Gastrocnemius medialis (tissue), 4 donors: ENCODE data around the gene RNF207. TPM values are rescaled to one million over a fixed set of nuclear protein-coding genes. Genes with fewer than 3 reads are reported as not detected.

Source experiments
- ATAC-seq, 2 donors: fragments of 150-250 bp; one replicate each; pipeline ENCODE4 v1.9.1; 2016
- DNase-seq, 2 donors: peaks; one replicate each; pipeline ENCODE4 v3.0.0-alpha.2; 2019
- H3K27ac ChIP-seq, 4 donors: fragments of 200-600 bp; sonication (generic); 1 replicate in 1 of 4; 2 replicates in 3 of 4; pipeline ENCODE4 v1.5.1; 2016 to 2018; ENCODE audit warnings: mild to moderate bottlenecking in 2 of 4, moderate library complexity in 1 of 4
- H3K27me3 ChIP-seq, 3 donors: fragments of 200-600 bp; sonication (generic) in 2 of 3; 1 replicate in 1 of 3; 2 replicates in 2 of 3; pipeline versions ENCODE4 v1.5.1 to v1.6.0; 2016 to 2019; ENCODE audit warnings: mild to moderate bottlenecking in 1 of 3, moderate library complexity in 1 of 3
- H3K36me3 ChIP-seq, 2 donors: fragments of 200-600 bp; sonication (generic) in 1 of 2; one replicate each; pipeline ENCODE4 v1.5.1; 2017 to 2018
- H3K4me1 ChIP-seq, 2 donors: fragments of 200-600 bp; sonication (generic) in 1 of 2; one replicate each; pipeline ENCODE4 v1.5.1; 2016 to 2017; ENCODE audit warnings: mild to moderate bottlenecking in 2 of 2
- H3K4me3 ChIP-seq, 4 donors: fragments of 200-600 bp; sonication (generic) in 3 of 4; 1 replicate in 1 of 4; 2 replicates in 3 of 4; pipeline ENCODE4 v1.5.1; 2016 to 2019; ENCODE audit warnings: mild to moderate bottlenecking in 2 of 4
- H3K9me3 ChIP-seq, 3 donors: fragments of 200-600 bp; sonication (generic) in 2 of 3; 1 replicate in 1 of 3; 2 replicates in 2 of 3; pipeline ENCODE4 v1.5.1; 2016 to 2019
- POLR2A ChIP-seq, 2 donors: fragments of 450-650 bp; IDR thresholded peaks; one replicate each; pipeline ENCODE4 v1.6.1; 2017; ENCODE audit warnings: antibody characterized with exemption in 2 of 2, mild to moderate bottlenecking in 2 of 2, moderate library complexity in 2 of 2
- in situ Hi-C, 4 donors: fragments of 200-750 bp; cut with MboI; loops; one replicate each; pipeline versions ENCODE4 v1.15.0 to v1.8.0; 2017; ENCODE audit warnings: low sequenced_read_pairs in 4 of 4
- intact Hi-C: fragments of 100-400 bp; cut with DNase I; formaldehyde crosslinking; loops from one replicate; pipeline ENCODE4 v1.15.1; 2023; ENCODE audit warnings: low total_unique reads
- total RNA-seq, 4 donors: library from RNA; depleted of rRNA; stranded (reverse); fragments of >200 nt; gene quantifications; one replicate each; pipeline versions ENCODE4 v1.1.0 to v1.2.3, GENCODE V29; 2016
- TF ChIP-seq, protein P1 (sequence below), 5 experiments: fragments of 450-650 bp in 3 of 5; fragments of 200-600 bp in 2 of 5; sonication (generic) in 2 of 5; IDR thresholded peaks in 4 of 5; conservative IDR thresholded peaks in 1 of 5; 1 replicate in 4 of 5; 2 replicates in 1 of 5; pipeline ENCODE4 v1.5.1; 2016 to 2019; ENCODE audit warnings: antibody characterized with exemption in 5 of 5, mild to moderate bottlenecking in 3 of 5, moderate library complexity in 3 of 5

Gene RNF207
- total RNA-seq, 4 donors from 2014 or later: 0.29 to 4.7 (median 0.99) TPM

- Histone ChIP-seq H3K36me3 (no peaks in the 10 kb centered on the region), H3K9me3 (no peaks in the 10 kb centered on the region), H3K27me3 (peaks cover 14 to 30% (median 15%) of the 10 kb centered on the region in 3 donors), H3K4me3 (no peak overlapping the region), H3K27ac (no peak overlapping the region), H3K4me1 (no peaks in the 10 kb centered on the region)
- DNase-seq: no peak
- in situ Hi-C loops: loop anchor here in 2 of 4 donors (10.0 kb wide), 2 partner anchors 93 to 153 kb away; no protein-coding TSS in a partner anchor
- no peak for TF ChIP-seq POLR2A (IDR thresholded peaks at IDR 0.05)
- TF ChIP-seq, protein P1, sequence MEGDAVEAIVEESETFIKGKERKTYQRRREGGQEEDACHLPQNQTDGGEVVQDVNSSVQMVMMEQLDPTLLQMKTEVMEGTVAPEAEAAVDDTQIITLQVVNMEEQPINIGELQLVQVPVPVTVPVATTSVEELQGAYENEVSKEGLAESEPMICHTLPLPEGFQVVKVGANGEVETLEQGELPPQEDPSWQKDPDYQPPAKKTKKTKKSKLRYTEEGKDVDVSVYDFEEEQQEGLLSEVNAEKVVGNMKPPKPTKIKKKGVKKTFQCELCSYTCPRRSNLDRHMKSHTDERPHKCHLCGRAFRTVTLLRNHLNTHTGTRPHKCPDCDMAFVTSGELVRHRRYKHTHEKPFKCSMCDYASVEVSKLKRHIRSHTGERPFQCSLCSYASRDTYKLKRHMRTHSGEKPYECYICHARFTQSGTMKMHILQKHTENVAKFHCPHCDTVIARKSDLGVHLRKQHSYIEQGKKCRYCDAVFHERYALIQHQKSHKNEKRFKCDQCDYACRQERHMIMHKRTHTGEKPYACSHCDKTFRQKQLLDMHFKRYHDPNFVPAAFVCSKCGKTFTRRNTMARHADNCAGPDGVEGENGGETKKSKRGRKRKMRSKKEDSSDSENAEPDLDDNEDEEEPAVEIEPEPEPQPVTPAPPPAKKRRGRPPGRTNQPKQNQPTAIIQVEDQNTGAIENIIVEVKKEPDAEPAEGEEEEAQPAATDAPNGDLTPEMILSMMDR (IDR thresholded peaks at IDR 0.05 in 4 of 5, conservative IDR thresholded peaks at IDR 0.05 in 1 of 5): no peak
- ATAC-seq: no peak
- intact Hi-C loops: no loop called here
These were observed 45.9 kb downstream of the RNF207 start for GRCh38 chr1:6251681-6252373.

DNA sequence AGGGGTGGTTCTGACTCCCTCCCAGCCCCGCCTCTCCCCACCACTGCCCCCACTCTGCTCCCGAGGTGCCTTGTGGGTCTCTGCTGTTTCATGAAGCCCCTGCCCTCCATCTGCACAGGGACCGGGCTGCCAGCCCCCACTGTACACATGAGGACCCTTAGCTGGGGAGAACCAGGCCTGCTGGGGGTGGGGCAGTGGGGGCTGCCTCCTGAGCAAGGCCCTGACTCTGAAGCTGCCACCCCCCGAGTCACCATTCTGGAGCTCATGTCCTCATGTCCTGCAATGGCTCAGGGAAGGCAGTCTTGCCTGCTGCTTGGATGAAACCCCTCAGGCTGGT lies 46.4 kb downstream of the RNF207 start:
- ATAC-seq (no peak), DNase-seq (no peak)
- Histone ChIP-seq H3K36me3 (no peaks in the 10 kb centered on the region), H3K27me3 (peaks cover 14 to 29% (median 15%) of the 10 kb centered on the region in 3 donors), H3K4me3 (no peak overlapping the region), H3K27ac (no peak overlapping the region), H3K4me1 (no peaks in the 10 kb centered on the region), H3K9me3 (no peaks in the 10 kb centered on the region)
- intact Hi-C loops (no loop called here), in situ Hi-C loops (loop anchor here in 2 of 4 donors (10.0 kb wide), 2 partner anchors 92 to 152 kb away; no protein-coding TSS in a partner anchor)
- TF ChIP-seq POLR2A (IDR thresholded peaks at IDR 0.05): no peak
- TF ChIP-seq, protein P1 (IDR thresholded peaks at IDR 0.05 in 4 of 5, conservative IDR thresholded peaks at IDR 0.05 in 1 of 5): no peak

GRCh38 chr1:6253380-6253779 lies 47.5 kb downstream of the RNF207 start:
- intact Hi-C loops (no loop called here), in situ Hi-C loops (loop anchor here in 2 of 4 donors (10.0 kb wide), 2 partner anchors 91 to 151 kb away; no protein-coding TSS in a partner anchor)
- ATAC-seq (no peak), DNase-seq (no peak)
- H3K4me1 ChIP-seq: no peaks in the 10 kb centered on the region
- H3K9me3 ChIP-seq: no peaks in the 10 kb centered on the region
- no peak overlapping the region for H3K27ac ChIP-seq
- H3K4me3 ChIP-seq: no peak overlapping the region
- no peaks in the 10 kb centered on the region for H3K36me3 ChIP-seq
- TF ChIP-seq, protein P1 (IDR thresholded peaks at IDR 0.05 in 4 of 5, conservative IDR thresholded peaks at IDR 0.05 in 1 of 5): no peak
- no peak for TF ChIP-seq POLR2A (IDR thresholded peaks at IDR 0.05)
- peaks cover 13 to 21% (median 15%) of the 10 kb centered on the region in 3 donors for H3K27me3 ChIP-seq

GRCh38 chr1:6254691-6255090 lies 48.8 kb downstream of the RNF207 start:
- peaks cover 9 to 27% (median 13%) of the 10 kb centered on the region in 3 donors for H3K27me3 ChIP-seq
- H3K36me3 ChIP-seq: no peaks in the 10 kb centered on the region
- intact Hi-C loops: no loop called here
- ATAC-seq (no peak), DNase-seq (no peak)
- no peak overlapping the region for H3K27ac ChIP-seq
- in situ Hi-C loops: loop anchor here in 2 of 4 donors (10.0 kb wide), 2 partner anchors 90 to 150 kb away; no protein-coding TSS in a partner anchor
- no peak overlapping the region for H3K4me3 ChIP-seq
- H3K9me3 ChIP-seq: no peaks in the 10 kb centered on the region
- TF ChIP-seq POLR2A (IDR thresholded peaks at IDR 0.05): no peak
- TF ChIP-seq, protein P1 (IDR thresholded peaks at IDR 0.05 in 4 of 5, conservative IDR thresholded peaks at IDR 0.05 in 1 of 5): no peak
- peaks cover 0 to 2% of the 10 kb centered on the region in 2 donors for H3K4me1 ChIP-seq
